GM12878 (cell line): ENCODE results near the gene GABRG1. TPM values are rescaled to one million over a fixed set of nuclear protein-coding genes. Genes with fewer than 3 reads are reported as not detected.

ENCODE experiments used
- ATAC-seq: fragments of 200-7000 bp; cut with Tn5 transposase; 3 replicates; pipeline ENCODE4 v1.9.1; 2020; ENCODE audit warnings: mild to moderate bottlenecking, moderate library complexity
- BruUV-seq: library from RNA; stranded (reverse); fragments of 400-500 nt; replicated peaks from 2 replicates; lab custom pipeline; 2021; lab: Mats Ljungman, UMichigan
- CTCF ChIA-PET: fragments of 300-600 bp; sonication (Branson Sonifier 250); formaldehyde crosslinking; extraction: SDS; loops from one replicate; lab custom pipeline; 2021; ENCODE audit warnings: inconsistent platforms; lab: Yijun Ruan, JAX
- POLR2A ChIA-PET: fragments of 350-600 bp; formaldehyde crosslinking; extraction: SDS; loops from one replicate; lab custom pipeline; 2021; ENCODE audit warnings: inconsistent platforms; lab: Charles Lee
- RAD21 ChIA-PET: fragments of 300-600 bp; sonication (Branson Sonifier 250); formaldehyde crosslinking; loops from one replicate; lab custom pipeline; 2023; ENCODE audit warnings: antibody characterized with exemption; ENCODE audit not compliant: unreplicated experiment; lab: Charles Lee
- SMC1A ChIA-PET: fragments of 300-600 bp; sonication (Branson Sonifier 250); formaldehyde crosslinking; loops from one replicate; lab custom pipeline; 2023; ENCODE audit not compliant: unreplicated experiment, uncharacterized antibody; lab: Charles Lee
- DNase-seq: peaks from one replicate; pipeline ENCODE4 v3.0.0-alpha.2; 2011; ENCODE audit warnings: low read depth, low spot score
- FAIRE-seq: peaks from 3 replicates; lab custom pipeline; 2011; peaks lifted over from hg19 to GRCh38; lab: Jason Lieb, UNC
- H2AFZ ChIP-seq: 2 replicates; pipeline ENCODE4 v1.6.0; 2011; ENCODE audit warnings: low read depth, low read length, control low read depth; ENCODE audit not compliant: control insufficient read depth
- H3K27ac ChIP-seq: 2 replicates; pipeline ENCODE4 v1.5.1; 2011; ENCODE audit warnings: control low read depth; ENCODE audit not compliant: control insufficient read depth, insufficient read depth
- H3K27me3 ChIP-seq, 2 experiments: replicated peaks in 1 of 2; 2 replicates each; pipeline versions ENCODE4 v1.6.0 to v1.6.1; 2011; ENCODE audit warnings: low read length in 1 of 2; ENCODE audit not compliant: control insufficient read depth in 2 of 2, insufficient read depth in 2 of 2
- H3K36me3 ChIP-seq, 2 experiments: 2 replicates each; pipeline ENCODE4 v1.5.1; 2011; ENCODE audit warnings: low read length in 1 of 2; ENCODE audit not compliant: control insufficient read depth in 2 of 2, insufficient read depth in 2 of 2
- H3K4me1 ChIP-seq: 2 replicates; pipeline ENCODE4 v1.6.1; 2011; ENCODE audit warnings: mild to moderate bottlenecking, low read length, moderate library complexity, mixed read lengths; ENCODE audit not compliant: control insufficient read depth, insufficient read depth
- H3K4me2 ChIP-seq: 2 replicates; pipeline ENCODE4 v1.6.0; 2011; ENCODE audit warnings: control low read depth; ENCODE audit not compliant: control insufficient read depth, insufficient read depth
- H3K4me3 ChIP-seq: fragments of 200-600 bp; sonication (generic); 2 replicates; pipeline ENCODE4 v1.5.1; 2016
- H3K79me2 ChIP-seq: 2 replicates; pipeline ENCODE4 v1.6.0; 2011; ENCODE audit warnings: low read length; ENCODE audit not compliant: control insufficient read depth, insufficient read depth
- H3K9ac ChIP-seq: 2 replicates; pipeline ENCODE4 v1.8.0; 2011; ENCODE audit warnings: low read length, control low read depth, mixed read lengths; ENCODE audit not compliant: control insufficient read depth, insufficient read depth
- H3K9me3 ChIP-seq: replicated peaks from 3 replicates; pipeline ENCODE4 v1.5.1; 2011; ENCODE audit warnings: mild to moderate bottlenecking, low read length; ENCODE audit not compliant: control insufficient read depth, insufficient read depth
- H4K20me1 ChIP-seq: 2 replicates; pipeline ENCODE4 v1.6.0; 2011; ENCODE audit not compliant: control insufficient read depth, insufficient read depth
- BACH1 ChIP-seq: fragments of 450-650 bp; IDR thresholded peaks from 2 replicates; pipeline ENCODE4 v1.6.1; 2017; ENCODE audit warnings: mild to moderate bottlenecking, borderline replicate concordance
- CREB1 ChIP-seq: IDR thresholded peaks from 2 replicates; pipeline ENCODE4 v1.6.1; 2012; ENCODE audit warnings: low read depth, mild to moderate bottlenecking, inconsistent platforms
- E2F8 ChIP-seq: fragments of 450-650 bp; IDR thresholded peaks from 2 replicates; pipeline ENCODE4 v1.6.1; 2018; ENCODE audit warnings: mild to moderate bottlenecking, low read depth, moderate library complexity; ENCODE audit not compliant: partially characterized antibody
- MEF2A ChIP-seq: IDR thresholded peaks from 2 replicates; pipeline ENCODE4 v1.6.1; 2011; ENCODE audit warnings: low read depth, mild to moderate bottlenecking, low read length, moderate library complexity; ENCODE audit not compliant: insufficient read depth
- NR2C1 ChIP-seq: fragments of 450-650 bp; IDR thresholded peaks from 2 replicates; pipeline ENCODE4 v1.6.1; 2017; ENCODE audit warnings: antibody characterized with exemption, mild to moderate bottlenecking, moderate library complexity
- NR2C2 ChIP-seq: IDR thresholded peaks from 2 replicates; pipeline ENCODE4 v1.6.1; 2011; ENCODE audit warnings: borderline replicate concordance, low read depth; ENCODE audit not compliant: control insufficient read depth, insufficient read length
- PBX3 ChIP-seq: IDR thresholded peaks from 2 replicates; pipeline ENCODE4 v1.6.1; 2011; ENCODE audit warnings: mild to moderate bottlenecking, low read depth, low read length, moderate library complexity; ENCODE audit not compliant: insufficient replicate concordance
- PML ChIP-seq: IDR thresholded peaks from 2 replicates; pipeline ENCODE4 v1.6.1; 2012; ENCODE audit warnings: low read length, inconsistent platforms
- RAD21 ChIP-seq: IDR thresholded peaks from 2 replicates; pipeline ENCODE4 v1.6.1; 2011; ENCODE audit warnings: mild to moderate bottlenecking, low read depth, low read length, moderate library complexity; ENCODE audit not compliant: insufficient read depth
- TAF1 ChIP-seq: IDR thresholded peaks from 2 replicates; pipeline ENCODE4 v1.6.1; 2011; ENCODE audit warnings: mild to moderate bottlenecking, low read depth, low read length, borderline replicate concordance
- ZNF24 ChIP-seq: fragments of 450-650 bp; IDR thresholded peaks from 2 replicates; pipeline ENCODE4 v1.6.1; 2017; ENCODE audit warnings: antibody characterized with exemption, mild to moderate bottlenecking
- WGBS: methylation state at CpG from one replicate; pipeline ENCODE4 v1.1.6; 2016; ENCODE audit warnings: low lambda C conversion rate; ENCODE audit not compliant: insufficient replicate concordance, insufficient coverage; ENCODE audit errors: missing lambda C conversion rate; 5-methylcytosine and 5-hydroxymethylcytosine counted together
- in situ Hi-C: fragments of 300-500 bp; cut with MboI; formaldehyde crosslinking; loops from 9 replicates; pipeline ENCODE4 v1.14.3; 2018; ENCODE audit warnings: mixed read lengths
- intact Hi-C: fragments of 100-400 bp; cut with micrococcal nuclease; formaldehyde crosslinking; loops from one replicate; pipeline ENCODE4 v1.14.2; 2022; ENCODE audit not compliant: unreplicated experiment
- polyA plus RNA-seq, 11 experiments: library from polyadenylated mRNA; depleted of rRNA in 4 of 11; unstranded in 6 of 11; stranded (reverse) in 5 of 11; fragments of >200 nt; fragmentation: Nextera tagmentation in 4 of 11; fragmentation: Illumina TruSeq in 1 of 11; extraction: Ambion mirVana in 4 of 11; extraction: Trizol in 1 of 11; gene quantifications; 1 replicate in 1 of 11; 2 replicates in 10 of 11; pipeline versions ENCODE4 v1.2.1 to v1.2.3, GENCODE V29; 2011 to 2016; ENCODE audit warnings: inconsistent platforms in 2 of 11, missing spikeins in 2 of 11, low read depth in 1 of 11
- total RNA-seq, 4 experiments: library from RNA; depleted of rRNA in 3 of 4; stranded (reverse); fragments of >200 nt in 3 of 4; fragmentation: Illumina TruSeq in 1 of 4; extraction: Trizol in 1 of 4; gene quantifications; 2 replicates each; pipeline versions ENCODE4 v1.2.1 to v1.2.3, GENCODE V29; 2013 to 2021
- TF ChIP-seq, protein P1 (sequence below): IDR thresholded peaks from 2 replicates; pipeline ENCODE4 v1.6.1; 2012; ENCODE audit warnings: low read depth, low read length, improper control_type of control experiment
- TF ChIP-seq, protein P2 (sequence below): fragments of 450-650 bp; IDR thresholded peaks from 2 replicates; pipeline ENCODE4 v1.6.1; 2018; ENCODE audit warnings: borderline replicate concordance, mild to moderate bottlenecking; ENCODE audit not compliant: partially characterized antibody

The GABRG1 gene
- total and polyA plus RNA-seq, 10 of the 15 experiments (the other 5 are each of a cell fraction or from before 2014, with no cell fraction given): 0.01 to 0.06 TPM; not detected in 8

DNA sequence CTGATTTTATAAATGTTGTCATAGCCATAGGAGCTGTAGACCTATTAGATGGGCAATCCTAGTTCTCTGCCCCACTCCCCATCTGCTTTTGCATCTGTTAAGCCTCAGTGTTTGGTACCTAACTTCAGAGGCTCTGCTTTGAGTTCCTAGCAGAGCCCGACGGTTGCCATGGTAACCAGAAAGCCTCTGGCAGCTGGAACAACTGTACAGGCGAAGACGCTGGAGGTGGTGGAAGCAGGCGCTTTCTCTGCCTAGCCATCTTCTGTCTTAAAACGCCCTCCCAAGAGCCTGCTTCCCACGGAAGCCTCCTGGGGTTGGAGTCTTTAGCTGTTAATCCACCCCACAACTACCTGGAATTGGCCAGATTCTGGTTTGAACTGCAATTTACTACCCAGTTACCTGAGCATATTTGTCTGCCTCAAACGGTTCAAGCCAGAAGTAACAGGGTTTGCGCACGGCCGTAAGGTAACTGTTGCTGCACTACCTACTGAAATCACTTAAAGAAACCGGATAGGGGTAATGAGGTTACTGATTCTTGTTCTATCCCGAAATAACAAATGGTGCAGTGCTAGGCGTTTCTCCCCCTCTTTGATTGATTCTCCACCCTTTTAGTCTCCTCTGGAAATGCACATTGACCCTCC, 1.0 kb upstream of the GABRG1 start (continued):
- TF ChIP-seq CREB1: no peak
- no peak for TF ChIP-seq RAD21
- TF ChIP-seq ZNF24: no peak
- no peak for TF ChIP-seq MEF2A
- no peak for TF ChIP-seq NR2C2
- no peak for TF ChIP-seq E2F8

DNA sequence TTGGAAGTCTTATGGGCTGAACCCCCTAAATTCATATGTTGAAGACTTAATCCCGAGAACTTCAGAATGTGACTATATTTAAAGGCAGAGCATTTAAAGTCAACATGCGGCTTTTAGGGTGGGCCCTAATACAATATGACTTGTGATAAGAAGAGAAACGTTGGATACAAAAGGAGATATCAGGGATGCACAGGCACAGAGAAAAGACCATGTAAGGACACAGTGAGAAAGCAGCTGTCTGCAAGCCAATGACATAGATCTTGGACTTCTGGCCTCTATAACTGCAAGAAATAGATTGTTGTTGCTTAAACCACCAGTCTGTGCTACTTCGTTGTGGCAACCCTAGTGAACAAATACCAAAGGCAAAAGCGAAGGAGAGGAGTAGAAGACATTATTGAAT, 42.2 kb downstream of the GABRG1 start:
- no peaks in the 10 kb centered on the region for H3K27me3 ChIP-seq
- intact Hi-C loops (no loop called here), in situ Hi-C loops (no loop called here)
- H3K79me2 ChIP-seq: no peaks in the 10 kb centered on the region
- FAIRE-seq (no peak), ATAC-seq (no peak), DNase-seq (no peak)
- no peaks in the 10 kb centered on the region for H4K20me1 ChIP-seq
- H3K36me3 ChIP-seq: no peaks in the 10 kb centered on the region
- no peak overlapping the region for H3K9ac ChIP-seq
- H3K4me3 ChIP-seq: no peak overlapping the region
- no peaks in the 10 kb centered on the region for H3K4me1 ChIP-seq
- ChIA-PET POLR2A (no interaction called here), CTCF (no interaction called here), SMC1A (no interaction called here), RAD21 (no interaction called here)
- no peaks in the 10 kb centered on the region for H3K9me3 ChIP-seq
- BruUV-seq: no TSS peak
- no peak overlapping the region for H3K4me2 ChIP-seq
- WGBS: 15% methylated on average over 5 of the region's 5 CpGs
- no peak overlapping the region for H3K27ac ChIP-seq
- H2AFZ ChIP-seq: no peak overlapping the region
- TF ChIP-seq, protein P1, sequence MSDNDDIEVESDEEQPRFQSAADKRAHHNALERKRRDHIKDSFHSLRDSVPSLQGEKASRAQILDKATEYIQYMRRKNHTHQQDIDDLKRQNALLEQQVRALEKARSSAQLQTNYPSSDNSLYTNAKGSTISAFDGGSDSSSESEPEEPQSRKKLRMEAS: no peak
- TF ChIP-seq PBX3: no peak
- TF ChIP-seq PML: no peak
- TF ChIP-seq BACH1: no peak
- TF ChIP-seq, protein P2, sequence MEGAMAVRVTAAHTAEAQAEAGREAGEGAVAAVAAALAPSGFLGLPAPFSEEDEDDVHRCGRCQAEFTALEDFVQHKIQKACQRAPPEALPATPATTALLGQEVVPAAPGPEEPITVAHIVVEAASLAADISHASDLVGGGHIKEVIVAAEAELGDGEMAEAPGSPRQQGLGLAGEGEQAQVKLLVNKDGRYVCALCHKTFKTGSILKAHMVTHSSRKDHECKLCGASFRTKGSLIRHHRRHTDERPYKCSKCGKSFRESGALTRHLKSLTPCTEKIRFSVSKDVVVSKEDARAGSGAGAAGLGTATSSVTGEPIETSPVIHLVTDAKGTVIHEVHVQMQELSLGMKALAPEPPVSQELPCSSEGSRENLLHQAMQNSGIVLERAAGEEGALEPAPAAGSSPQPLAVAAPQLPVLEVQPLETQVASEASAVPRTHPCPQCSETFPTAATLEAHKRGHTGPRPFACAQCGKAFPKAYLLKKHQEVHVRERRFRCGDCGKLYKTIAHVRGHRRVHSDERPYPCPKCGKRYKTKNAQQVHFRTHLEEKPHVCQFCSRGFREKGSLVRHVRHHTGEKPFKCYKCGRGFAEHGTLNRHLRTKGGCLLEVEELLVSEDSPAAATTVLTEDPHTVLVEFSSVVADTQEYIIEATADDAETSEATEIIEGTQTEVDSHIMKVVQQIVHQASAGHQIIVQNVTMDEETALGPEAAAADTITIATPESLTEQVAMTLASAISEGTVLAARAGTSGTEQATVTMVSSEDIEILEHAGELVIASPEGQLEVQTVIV: no peak
- TF ChIP-seq TAF1: no peak
- TF ChIP-seq NR2C1: no peak
